K562 (cell line): ENCODE results near the gene ATP2A2. TPM values are rescaled to one million over a fixed set of nuclear protein-coding genes. Genes with fewer than 3 reads are reported as not detected.
A peak's percentile ranks its signal among the peaks of the same experiment; 100 is the strongest.

Source experiments
- ATAC-seq: fragments of 200-7000 bp; cut with Tn5 transposase; 3 replicates; pipeline ENCODE4 v1.9.1; 2020; ENCODE audit warnings: moderate library complexity
- BruUV-seq: library from RNA; stranded (reverse); fragments of 400-500 nt; replicated peaks from 2 replicates; lab custom pipeline; 2021; lab: Mats Ljungman, UMichigan
- CTCF ChIA-PET: fragments of 300-600 bp; formaldehyde crosslinking; extraction: SDS; loops from one replicate; lab custom pipeline; 2021; ENCODE audit warnings: low intra/inter-chr PET ratio; lab: Yijun Ruan, JAX
- POLR2A ChIA-PET: fragments of 300-600, 350-650 bp; sonication (Branson Sonifier 250); formaldehyde crosslinking; extraction: SDS; loops from one replicate; lab custom pipeline; 2021; ENCODE audit warnings: antibody characterized with exemption, inconsistent platforms; lab: Yijun Ruan, JAX
- DNase-seq, 4 experiments: peaks; one replicate each; pipeline versions ENCODE4 v3.0.0 to v3.0.0-alpha.2; 2011 to 2018; ENCODE audit warnings: low spot score in 3 of 4, mixed read lengths in 3 of 4; ENCODE audit errors: extremely low read depth in 1 of 4
- FAIRE-seq: peaks from 2 replicates; lab custom pipeline; 2011; peaks lifted over from hg19 to GRCh38; lab: Jason Lieb, UNC
- H2AFZ ChIP-seq: 2 replicates; pipeline ENCODE4 v1.6.0; 2011; ENCODE audit warnings: low read depth, low read length, control low read depth, inconsistent platforms
- H3K27ac ChIP-seq: fragments of 200-600 bp; 3 replicates; pipeline ENCODE4 v1.8.0; 2011; ENCODE audit warnings: low read depth, mild to moderate bottlenecking, control low read depth, inconsistent platforms, low read length, moderate library complexity, mixed read lengths; ENCODE audit errors: extremely low read depth
- H3K27me3 ChIP-seq, 2 experiments: fragments of 300-600 bp in 1 of 2; 2 replicates in 1 of 2; 3 replicates in 1 of 2; pipeline versions ENCODE4 v1.6.0 to v1.8.0; 2011; ENCODE audit warnings: inconsistent platforms in 2 of 2, low read length in 2 of 2, mild to moderate bottlenecking in 1 of 2, mixed read lengths in 1 of 2, moderate library complexity in 1 of 2; ENCODE audit not compliant: control insufficient read depth in 2 of 2, insufficient read depth in 2 of 2
- H3K36me3 ChIP-seq: fragments of 300-600 bp; 3 replicates; pipeline ENCODE4 v1.8.0; 2011; ENCODE audit warnings: mild to moderate bottlenecking, low read length, inconsistent platforms; ENCODE audit not compliant: control insufficient read depth, insufficient read depth
- H3K4me1 ChIP-seq, 2 experiments: fragments of 200-600 bp in 1 of 2; replicated peaks in 1 of 2; 2 replicates in 1 of 2; 3 replicates in 1 of 2; pipeline versions ENCODE4 v1.5.1 to v1.8.0; 2011; ENCODE audit warnings: inconsistent platforms in 2 of 2, low read length in 2 of 2, mild to moderate bottlenecking in 1 of 2, mixed read lengths in 1 of 2, moderate library complexity in 1 of 2; ENCODE audit not compliant: control insufficient read depth in 2 of 2, insufficient read depth in 2 of 2
- H3K4me2 ChIP-seq: 2 replicates; pipeline ENCODE4 v1.6.1; 2011; ENCODE audit warnings: low read length, control low read depth, inconsistent platforms, mixed read lengths; ENCODE audit not compliant: insufficient read depth
- H3K4me3 ChIP-seq: fragments of 200-600 bp; sonication (generic), shearing (Covaris generic); 2 replicates; pipeline ENCODE4 v1.5.1; 2016; ENCODE audit warnings: control low read depth, inconsistent platforms
- H3K79me2 ChIP-seq: fragments of 200-600 bp; 3 replicates; pipeline ENCODE4 v1.8.0; 2011; ENCODE audit warnings: low read length, inconsistent platforms; ENCODE audit not compliant: control insufficient read depth, insufficient read depth
- H3K9ac ChIP-seq, 2 experiments: 2 replicates each; pipeline versions ENCODE4 v1.6.0 to v1.6.1; 2011; ENCODE audit warnings: low read depth in 2 of 2, low read length in 2 of 2, control low read depth in 1 of 2, inconsistent platforms in 1 of 2, mild to moderate bottlenecking in 1 of 2, mixed read lengths in 1 of 2; ENCODE audit not compliant: insufficient read depth in 1 of 2
- H3K9me1 ChIP-seq: one replicate; pipeline ENCODE4 v1.6.0; 2011; ENCODE audit warnings: inconsistent platforms, mild to moderate bottlenecking, low read length, moderate library complexity; ENCODE audit not compliant: control insufficient read depth, insufficient read depth
- H3K9me3 ChIP-seq: replicated peaks from 2 replicates; pipeline ENCODE4 v1.5.1; 2011; ENCODE audit warnings: low read depth, low read length, inconsistent platforms; ENCODE audit not compliant: control insufficient read depth, insufficient read depth
- H4K20me1 ChIP-seq: replicated peaks from 2 replicates; pipeline ENCODE4 v1.6.1; 2011; ENCODE audit warnings: low read length, inconsistent platforms, mixed read lengths; ENCODE audit not compliant: control insufficient read depth, insufficient read depth
- ADNP ChIP-seq: fragments of 200-800 bp; sonication (Bioruptor generic); IDR thresholded peaks from 2 replicates; pipeline ENCODE4 v1.6.1; 2016; ENCODE audit warnings: missing genetic modification characterization, missing compliant biosample characterization
- FUS ChIP-seq: fragments of 200-400 bp; formaldehyde crosslinking; optimal IDR thresholded peaks from 2 replicates; pipeline ENCODE3; 2017; ENCODE audit warnings: low read depth, low read length
- GABPA ChIP-seq: fragments of 200-800 bp; sonication (Bioruptor generic); conservative IDR thresholded peaks from 2 replicates; pipeline ENCODE4 v1.6.1; 2016; ENCODE audit warnings: low read depth, missing genetic modification characterization, missing compliant biosample characterization
- KLF6 ChIP-seq: fragments of 250-450 bp; sonication (Bioruptor Pico); IDR thresholded peaks from 2 replicates; pipeline ENCODE4 v1.4.0; 2020; ENCODE audit warnings: mild to moderate bottlenecking, moderate library complexity, borderline replicate concordance
- ZBTB5 ChIP-seq: fragments of 450-650 bp; IDR thresholded peaks from 2 replicates; pipeline ENCODE4 v1.6.1; 2017; ENCODE audit warnings: antibody characterized with exemption
- WGBS: fragments of 100-300 bp; shearing (Covaris generic); methylation state at CpG from one replicate; pipeline ENCODE4 v1.1.6; 2016; ENCODE audit warnings: low coverage, mixed read lengths; ENCODE audit not compliant: insufficient coverage; ENCODE audit errors: missing lambda C conversion rate; 5-methylcytosine and 5-hydroxymethylcytosine counted together
- in situ Hi-C: fragments of 300-500 bp; cut with MboI; formaldehyde crosslinking; loops from 4 replicates; pipeline ENCODE4 v1.15.0; 2018; ENCODE audit warnings: inconsistent platforms, mixed read lengths
- intact Hi-C: fragments of 100-400 bp; cut with micrococcal nuclease; formaldehyde crosslinking; loops from 2 replicates; pipeline ENCODE4 v1.14.2; 2022
- polyA plus RNA-seq, 8 experiments: library from polyadenylated mRNA; depleted of rRNA in 4 of 8; stranded (reverse) in 5 of 8; unstranded in 3 of 8; fragments of >200 nt; fragmentation: Nextera tagmentation in 2 of 8; fragmentation: Illumina TruSeq in 1 of 8; extraction: Ambion mirVana in 2 of 8; extraction: Trizol in 1 of 8; gene quantifications; 2 replicates each; pipeline versions ENCODE4 v1.2.1 to v1.2.3, GENCODE V29; 2011 to 2014; ENCODE audit warnings: inconsistent platforms in 1 of 8, missing spikeins in 1 of 8
- total RNA-seq, 7 experiments: library from RNA; depleted of rRNA in 6 of 7; stranded (reverse); fragments of >200 nt in 6 of 7; fragmentation: Illumina TruSeq in 2 of 7; extraction: Trizol in 2 of 7; gene quantifications; 2 replicates each; pipeline versions ENCODE4 v1.2.1 to v1.2.3, GENCODE V29; 2011 to 2021; ENCODE audit warnings: low replicate concordance in 1 of 7

The ATP2A2 gene
- total and polyA plus RNA-seq, 9 of the 15 experiments (the other 6 are each of a cell fraction or from before 2014, with no cell fraction given), result 5.2 to 205 (median 51.6) TPM

GRCh38 chr12:110329710-110330109, 48.7 kb downstream of the ATP2A2 start:
- intact Hi-C loops (loop anchor here (5.0 kb wide), 1 partner anchor 227 kb away; no protein-coding TSS in a partner anchor), in situ Hi-C loops (no loop called here)
- ATAC-seq (no peak), DNase-seq (no peak), FAIRE-seq (no peak)
- Histone ChIP-seq H3K4me1 (no peaks in the 10 kb centered on the region), H3K27ac (no peak overlapping the region), H2AFZ (no peak overlapping the region), H3K4me2 (no peak overlapping the region), H3K9me1 (no peaks in the 10 kb centered on the region), H3K27me3 (no peaks in the 10 kb centered on the region), H3K79me2 (peaks cover 46% of the 10 kb centered on the region), H4K20me1 (no peaks in the 10 kb centered on the region), H3K9me3 (no peaks in the 10 kb centered on the region), H3K4me3 (no peak overlapping the region), H3K9ac (no peak overlapping the region), H3K36me3 (peaks cover 97% of the 10 kb centered on the region)
- no TSS peak for BruUV-seq
- 94% methylated on average over 4 of the region's 4 CpGs for WGBS
- CTCF ChIA-PET, result no interaction called here
- POLR2A ChIA-PET, result interaction anchor here (0.6 to 4.0 kb wide), 5 partner anchors 8 to 228 kb away, joined by 3 to 22 read pairs (median 3); no protein-coding TSS in a partner anchor
- TF ChIP-seq KLF6 (CRISPR knock-in tag) (no peak), GABPA (no peak), ZBTB5 (no peak), ADNP (tag) (0 out of 2 replicates have a peak, but pooled peaks have one; percentile 25), FUS (no peak)
